ENCODE data around the gene NADSYN1. TPM values are rescaled to one million over a fixed set of nuclear protein-coding genes. Genes with fewer than 3 reads are reported as not detected.

NADSYN1 gene
- total RNA-seq, 6 donors from 2014 or later = 46.8 to 248 (median 79.5) TPM

GRCh38 chr11:71441251-71441650 lies 11.8 kb upstream of the NADSYN1 start:
- DNase-seq (no peak), ATAC-seq (ENCODE audit: low FRiP score in 2 of 2) (no peak)
- H3K9me3 ChIP-seq = no peaks in the 10 kb centered on the region
- H3K27me3 ChIP-seq = no peaks in the 10 kb centered on the region
- H3K4me3 ChIP-seq = no peak overlapping the region
- no peak for TF ChIP-seq POLR2A (IDR thresholded peaks at IDR 0.05)
- TF ChIP-seq POLR2AphosphoS5 (IDR thresholded peaks at IDR 0.05) = no peak
- TF ChIP-seq CTCF (IDR thresholded peaks at IDR 0.05) = no peak
- TF ChIP-seq EP300 (IDR thresholded peaks at IDR 0.05) = no peak
- H3K27ac ChIP-seq = no peak overlapping the region
- no peaks in the 10 kb centered on the region for H3K4me1 ChIP-seq
- H3K36me3 ChIP-seq = peaks cover 11 to 83% (median 73%) of the 10 kb centered on the region in 4 donors
- WGBS, 2 donors = 95 to 96% methylated on average over 9 to 11 of the region's 11 CpGs

DNA sequence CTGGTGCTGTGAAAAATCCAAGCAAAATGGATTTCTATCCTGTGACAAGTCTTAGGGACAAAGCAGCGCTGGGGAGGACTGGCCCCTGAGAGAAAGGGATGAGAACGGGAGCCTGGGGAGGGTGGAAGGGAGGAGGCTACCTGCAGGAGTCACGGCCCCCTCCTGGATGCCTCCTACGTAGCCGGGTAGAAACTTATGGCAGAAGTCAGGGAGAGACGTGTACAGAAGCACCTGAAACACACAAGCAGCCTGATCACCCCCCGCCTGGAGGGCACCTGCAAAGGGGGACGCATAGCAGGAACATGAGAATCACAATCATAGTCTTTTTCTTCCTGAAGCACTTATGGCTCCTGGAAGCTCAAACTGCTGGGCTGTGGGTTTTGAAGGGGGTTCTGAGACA lies 10.9 kb upstream of the NADSYN1 start:
- Histone ChIP-seq H3K27me3 (no peaks in the 10 kb centered on the region), H3K9me3 (no peaks in the 10 kb centered on the region), H3K36me3 (peaks cover 11 to 77% (median 70%) of the 10 kb centered on the region in 4 donors), H3K4me1 (peaks cover 0 to 6% (median 1%) of the 10 kb centered on the region in 4 donors), H3K4me3 (no peak overlapping the region), H3K27ac (no peak overlapping the region)
- no peak for TF ChIP-seq CTCF (IDR thresholded peaks at IDR 0.05)
- no peak for TF ChIP-seq POLR2A (IDR thresholded peaks at IDR 0.05)
- no peak for TF ChIP-seq EP300 (IDR thresholded peaks at IDR 0.05)
- TF ChIP-seq POLR2AphosphoS5 (IDR thresholded peaks at IDR 0.05) = no peak
- WGBS, 2 donors = 94 to 96% methylated on average over 8 of the region's 8 CpGs
- DNase-seq = no peak
- no peak for ATAC-seq (ENCODE audit: low FRiP score in 2 of 2)

DNA sequence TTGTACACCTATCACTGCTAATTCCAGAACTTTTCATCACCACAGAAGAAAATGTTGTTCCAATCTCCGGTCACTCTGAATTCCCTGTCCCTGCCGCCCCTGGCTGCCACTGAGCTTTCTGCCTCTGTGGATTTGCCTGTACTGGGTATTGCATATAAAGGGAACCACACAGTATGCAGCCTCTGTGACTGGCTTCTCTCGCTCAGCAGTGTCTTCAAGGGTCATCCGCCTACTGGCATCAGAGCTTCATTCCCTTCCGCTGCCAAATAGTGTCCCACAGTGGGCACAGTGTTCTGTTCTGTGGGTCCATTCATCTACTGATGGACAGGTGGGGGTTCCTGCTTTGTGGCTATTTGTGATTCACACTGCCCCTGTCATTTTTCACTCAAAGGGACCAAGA lies 10.1 kb upstream of the NADSYN1 start:
- no peak for ATAC-seq (ENCODE audit: low FRiP score in 2 of 2)
- Histone ChIP-seq H3K4me1 (peaks cover 6 to 13% (median 8%) of the 10 kb centered on the region in 4 donors), H3K36me3 (peaks cover 11 to 69% (median 63%) of the 10 kb centered on the region in 4 donors), H3K27ac (no peak overlapping the region), H3K9me3 (no peaks in the 10 kb centered on the region), H3K27me3 (no peaks in the 10 kb centered on the region), H3K4me3 (no peak overlapping the region)
- WGBS, 2 donors = 99 to 100% methylated on average over 5 of the region's 5 CpGs
- no peak for DNase-seq
- TF ChIP-seq EP300 (IDR thresholded peaks at IDR 0.05) (no peak), POLR2A (IDR thresholded peaks at IDR 0.05) (no peak), POLR2AphosphoS5 (IDR thresholded peaks at IDR 0.05) (no peak), CTCF (IDR thresholded peaks at IDR 0.05) (no peak)

DNA sequence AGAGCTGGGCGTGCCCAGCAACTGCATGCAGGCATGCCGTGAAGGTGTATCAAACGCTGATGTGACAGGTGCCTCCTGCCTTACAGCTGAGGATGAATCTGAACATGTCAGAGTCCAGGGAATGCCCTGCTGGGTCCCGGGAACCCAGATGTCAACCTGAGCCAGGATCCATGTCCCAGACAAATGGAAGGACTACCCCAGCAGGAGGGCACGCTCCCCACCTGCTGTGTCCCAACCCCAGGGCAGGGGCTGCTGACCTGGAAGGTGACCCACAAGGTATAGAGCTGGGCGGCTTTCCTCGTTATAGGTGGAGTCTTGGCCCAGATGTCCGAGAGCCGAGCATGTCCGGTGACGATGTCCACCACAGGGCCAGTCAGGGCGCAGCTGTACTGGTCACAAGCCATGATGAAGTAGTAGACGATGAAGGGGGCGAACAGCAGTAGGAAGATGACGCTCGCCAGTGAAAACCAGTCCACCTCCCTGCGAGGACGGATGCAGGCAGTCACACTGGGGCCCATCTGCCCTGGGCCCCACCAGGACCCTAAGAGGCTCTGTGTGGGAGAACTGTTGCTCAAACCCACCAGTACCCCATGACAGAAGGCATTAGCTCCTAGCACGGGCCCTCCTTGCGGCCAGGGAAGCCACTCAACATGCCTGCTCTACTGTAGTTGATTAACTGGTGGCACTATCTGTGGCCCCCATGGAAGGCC lies 9.1 kb upstream of the NADSYN1 start:
- no peak overlapping the region for H3K4me3 ChIP-seq
- TF ChIP-seq CTCF (IDR thresholded peaks at IDR 0.05) = no peak
- no peak for TF ChIP-seq POLR2AphosphoS5 (IDR thresholded peaks at IDR 0.05)
- TF ChIP-seq EP300 (IDR thresholded peaks at IDR 0.05) = no peak
- TF ChIP-seq POLR2A (IDR thresholded peaks at IDR 0.05) = no peak
- peaks cover 9 to 17% (median 11%) of the 10 kb centered on the region in 4 donors for H3K4me1 ChIP-seq
- H3K36me3 ChIP-seq = peaks cover 8 to 59% (median 55%) of the 10 kb centered on the region in 4 donors
- WGBS, 2 donors = 91 to 96% methylated on average over 12 to 20 of the region's 20 CpGs
- DNase-seq (peak in 1 of 2 donors; percentile 59), ATAC-seq (ENCODE audit: low FRiP score in 2 of 2) (no peak)
- H3K27ac ChIP-seq = no peak overlapping the region
- H3K27me3 ChIP-seq = no peaks in the 10 kb centered on the region
- H3K9me3 ChIP-seq = no peaks in the 10 kb centered on the region

DNA sequence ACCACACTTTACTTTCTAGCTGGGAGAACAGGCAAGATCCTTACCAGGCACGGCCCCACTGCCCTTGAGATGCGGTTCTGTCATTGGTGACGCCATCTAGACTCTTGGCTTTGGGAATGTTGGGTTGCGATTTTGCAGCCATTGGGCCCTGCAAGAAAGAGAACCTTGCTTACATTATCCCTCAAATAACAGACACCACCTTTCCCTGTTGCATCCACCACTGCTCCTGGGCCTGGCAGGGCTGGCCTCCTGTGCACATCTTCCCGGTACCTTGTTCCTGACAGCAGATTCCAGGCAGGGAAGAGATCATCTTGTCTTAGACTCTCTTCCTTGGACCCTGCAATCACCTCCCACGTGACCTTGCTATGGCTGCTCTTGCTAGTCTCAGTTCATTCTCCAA lies 8.2 kb upstream of the NADSYN1 start:
- peaks cover 8 to 50% (median 46%) of the 10 kb centered on the region in 4 donors for H3K36me3 ChIP-seq
- WGBS, 2 donors = 97 to 98% methylated on average over 6 of the region's 6 CpGs
- no peak overlapping the region for H3K4me3 ChIP-seq
- no peak overlapping the region for H3K27ac ChIP-seq
- peaks cover 15 to 26% (median 19%) of the 10 kb centered on the region in 4 donors for H3K4me1 ChIP-seq
- no peaks in the 10 kb centered on the region for H3K27me3 ChIP-seq
- no peaks in the 10 kb centered on the region for H3K9me3 ChIP-seq
- TF ChIP-seq POLR2AphosphoS5 (IDR thresholded peaks at IDR 0.05) (no peak), POLR2A (IDR thresholded peaks at IDR 0.05) (no peak), CTCF (IDR thresholded peaks at IDR 0.05) (no peak), EP300 (IDR thresholded peaks at IDR 0.05) (no peak)
- ATAC-seq (ENCODE audit: low FRiP score in 2 of 2) = no peak
- no peak for DNase-seq
